Stimulated activated CD8-positive, alpha-beta memory T cell treated with anti-CD3 and anti-CD28 coated beads, Interleukin-4, amount 100 ng/mL, for 24 hours (primary cell): Measurements from ENCODE around the gene PYGO1.
A peak's percentile ranks its signal among the peaks of the same experiment; 100 is the strongest.
"Not testable (repeated sequence)": the region's sequence is repeated elsewhere in the genome, so short reads cannot be mapped to it uniquely, and the experiment has no call there.

Experiments
- DNase-seq: peaks from one replicate; pipeline ENCODE4 v3.0.0-alpha.2; 2020; ENCODE audit warnings: low read depth

Gene PYGO1

GRCh38 chr15:55588070-55588814 is at the start of gene PYGO1:
Gene PYGO1 (minus strand): TSS chr15:55588345. CDS start chr15:55587883, 462 bp downstream.
- DNase-seq: peak; percentile 25

GRCh38 chr15:55637086-55637485 is 48.9 kb upstream of the PYGO1 start:
- DNase-seq: no peak

- DNase-seq: no peak
Measured at GRCh38 chr15:55633731-55634130, 45.6 kb upstream of the PYGO1 start.

- DNase-seq: no peak
Measured at GRCh38 chr15:55632434-55632833, 44.3 kb upstream of the PYGO1 start.

- no peak for DNase-seq
Measured at GRCh38 chr15:55630858-55631257, 42.7 kb upstream of the PYGO1 start.

GRCh38 chr15:55628369-55628730 is 40.2 kb upstream of the PYGO1 start:
- no peak for DNase-seq

GRCh38 chr15:55627730-55628368 is 39.7 kb upstream of the PYGO1 start:
- DNase-seq: no peak

GRCh38 chr15:55619783-55620182 is 31.6 kb upstream of the PYGO1 start:
- no peak for DNase-seq

GRCh38 chr15:55618387-55618786 is 30.2 kb upstream of the PYGO1 start:
- DNase-seq: no peak

GRCh38 chr15:55615445-55615844 is 27.3 kb upstream of the PYGO1 start:
- DNase-seq: no peak

- no peak for DNase-seq
Measured at GRCh38 chr15:55613727-55614126, 25.6 kb upstream of the PYGO1 start.

GRCh38 chr15:55606214-55606613 is 18.1 kb upstream of the PYGO1 start:
- no peak for DNase-seq

GRCh38 chr15:55601374-55601773 is 13.2 kb upstream of the PYGO1 start:
- no peak for DNase-seq

- DNase-seq: no peak
Measured at GRCh38 chr15:55599439-55599838, 11.3 kb upstream of the PYGO1 start.

GRCh38 chr15:55593019-55593418 is 4.9 kb upstream of the PYGO1 start:
- not testable (repeated sequence) for DNase-seq

- no peak for DNase-seq
Measured at GRCh38 chr15:55590788-55591187, 2.6 kb upstream of the PYGO1 start.

GRCh38 chr15:55589287-55589686 is 1.1 kb upstream of the PYGO1 start:
- no peak for DNase-seq

GRCh38 chr15:55588815-55589115 is 620 bp upstream of the PYGO1 start:
- DNase-seq: no peak

GRCh38 chr15:55587321-55588069 is 650 bp downstream of the PYGO1 start:
- DNase-seq: no peak

- no peak for DNase-seq
Measured at GRCh38 chr15:55586808-55587207, 1.3 kb downstream of the PYGO1 start.

- no peak for DNase-seq
Measured at GRCh38 chr15:55576943-55577342, 11.2 kb downstream of the PYGO1 start.

GRCh38 chr15:55574096-55574495 is 14.0 kb downstream of the PYGO1 start:
- DNase-seq: no peak

- no peak for DNase-seq
Measured at GRCh38 chr15:55573224-55573623, 14.9 kb downstream of the PYGO1 start.
